ENCODE data around the gene KIF21A. TPM values are rescaled to one million over a fixed set of nuclear protein-coding genes. Genes with fewer than 3 reads are reported as not detected.
"Not testable (repeated sequence)": the region's sequence is repeated elsewhere in the genome, so short reads cannot be mapped to it uniquely, and the experiment has no call there.

KIF21A gene
- total RNA-seq, 6 experiments from 2014 or later = 18.4 to 32.9 (median 27.8) TPM

GRCh38 chr12:39301422-39301821 lies 141.5 kb downstream of the KIF21A start:
- no peak for TF ChIP-seq CTCF (IDR thresholded peaks at IDR 0.05)
- TF ChIP-seq POLR2A (IDR thresholded peaks at IDR 0.05) = no peak
- no peak overlapping the region for H3K27ac ChIP-seq
- no peak overlapping the region for H3K4me3 ChIP-seq
- no peaks in the 10 kb centered on the region for H3K4me1 ChIP-seq
- no peaks in the 10 kb centered on the region for H3K27me3 ChIP-seq
- H3K9me3 ChIP-seq = no peaks in the 10 kb centered on the region
- intact Hi-C loops (cut with DNase I) = no loop called here
- no peak for ATAC-seq
- DNase-seq = no peak
- peaks cover 0 to 17% (median 6%) of the 10 kb centered on the region in 4 donors for H3K36me3 ChIP-seq

- Histone ChIP-seq H3K9me3 (no peaks in the 10 kb centered on the region), H3K4me3 (no peak overlapping the region), H3K36me3 (peaks cover 0 to 17% (median 6%) of the 10 kb centered on the region in 4 donors), H3K27me3 (no peaks in the 10 kb centered on the region), H3K4me1 (no peaks in the 10 kb centered on the region), H3K27ac (no peak overlapping the region)
- 93% methylated on average over 2 of the region's 2 CpGs for WGBS (ENCODE audit: insufficient coverage, low coverage, low lambda C conversion rate, missing lambda C conversion rate)
- ATAC-seq (no peak), DNase-seq (no peak)
- TF ChIP-seq POLR2A (IDR thresholded peaks at IDR 0.05) (no peak), CTCF (IDR thresholded peaks at IDR 0.05) (no peak)
- intact Hi-C loops (cut with DNase I) = no loop called here
Measured at GRCh38 chr12:39300799-39301198, 142.1 kb downstream of the KIF21A start.

GRCh38 chr12:39297891-39298290 lies 145.0 kb downstream of the KIF21A start:
- WGBS (ENCODE audit: insufficient coverage, low coverage, low lambda C conversion rate, missing lambda C conversion rate) = 69% methylated on average over 1 of the region's 1 CpG
- H3K27ac ChIP-seq = no peak overlapping the region
- H3K9me3 ChIP-seq = no peaks in the 10 kb centered on the region
- intact Hi-C loops (cut with DNase I) = no loop called here
- no peak for TF ChIP-seq CTCF (IDR thresholded peaks at IDR 0.05)
- no peak for TF ChIP-seq POLR2A (IDR thresholded peaks at IDR 0.05)
- H3K4me3 ChIP-seq = no peak overlapping the region
- H3K36me3 ChIP-seq = peaks cover 0 to 10% (median 2%) of the 10 kb centered on the region in 4 donors
- ATAC-seq (no peak), DNase-seq (no peak)
- no peaks in the 10 kb centered on the region for H3K27me3 ChIP-seq
- no peaks in the 10 kb centered on the region for H3K4me1 ChIP-seq

GRCh38 chr12:39296496-39296895 lies 146.4 kb downstream of the KIF21A start:
- Histone ChIP-seq H3K27ac (no peak overlapping the region), H3K36me3 (peaks cover 0 to 5% (median 0%) of the 10 kb centered on the region in 4 donors), H3K4me3 (no peak overlapping the region), H3K4me1 (no peaks in the 10 kb centered on the region), H3K9me3 (no peaks in the 10 kb centered on the region), H3K27me3 (no peaks in the 10 kb centered on the region)
- DNase-seq (no peak), ATAC-seq (no peak)
- intact Hi-C loops (cut with DNase I) = no loop called here
- no peak for TF ChIP-seq CTCF (IDR thresholded peaks at IDR 0.05)
- no peak for TF ChIP-seq POLR2A (IDR thresholded peaks at IDR 0.05)
- 100% methylated on average over 1 of the region's 1 CpG for WGBS (ENCODE audit: insufficient coverage, low coverage, low lambda C conversion rate, missing lambda C conversion rate)

GRCh38 chr12:39295593-39295992 lies 147.3 kb downstream of the KIF21A start:
- H3K27ac ChIP-seq; intact Hi-C loops (cut with DNase I); ATAC-seq; H3K36me3 ChIP-seq; H3K4me1 ChIP-seq; H3K4me3 ChIP-seq; H3K9me3 ChIP-seq; H3K27me3 ChIP-seq; DNase-seq: not testable (repeated sequence)
- WGBS (ENCODE audit: insufficient coverage, low coverage, low lambda C conversion rate, missing lambda C conversion rate) = 90% methylated on average over 9 of the region's 12 CpGs
